ENCODE results near the gene MOAP1. TPM values are rescaled to one million over a fixed set of nuclear protein-coding genes. Genes with fewer than 3 reads are reported as not detected.

The MOAP1 gene
- total and polyA plus RNA-seq, 4 donors = 7.8 to 13.2 (median 11.7) TPM

DNA sequence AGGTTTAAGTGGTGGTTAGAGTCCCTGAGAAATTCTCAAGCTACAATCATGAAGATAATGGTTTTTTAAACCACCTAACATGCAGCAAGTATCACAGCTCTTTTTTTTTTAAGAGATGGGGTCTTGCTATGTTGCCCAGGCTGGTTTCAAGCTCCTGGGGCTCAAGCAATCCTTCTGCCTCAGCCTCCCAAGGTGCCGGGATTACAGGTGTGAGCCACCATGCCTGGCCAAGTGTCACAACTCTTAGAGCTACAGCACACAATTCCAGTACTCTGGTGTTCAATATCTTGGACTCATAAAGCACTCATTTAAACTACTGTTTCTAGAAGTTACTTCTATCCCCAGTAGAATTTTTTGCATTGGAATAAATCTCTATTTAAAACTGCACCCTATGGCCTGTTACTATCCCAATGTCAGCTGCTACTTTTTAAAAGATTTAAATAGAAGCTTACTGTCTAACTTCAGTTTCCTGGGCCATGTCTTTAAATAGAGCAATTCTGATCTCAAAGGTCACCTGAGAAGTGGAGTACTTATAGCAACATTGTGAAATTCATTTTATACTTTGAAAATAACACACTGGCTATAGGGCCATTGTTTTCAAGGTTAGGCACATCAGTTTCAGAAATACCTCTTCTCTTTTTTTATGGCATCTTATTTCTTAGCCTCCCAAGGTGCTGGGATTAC lies 10.8 kb upstream of the MOAP1 start:
- Histone ChIP-seq H3K4me3 (ENCODE audit: low read depth in 1 of 3, low read length in 3 of 3) (no peak overlapping the region), H3K9me3 (ENCODE audit: control insufficient read depth in 4 of 4, low read length in 3 of 4) (no peaks in the 10 kb centered on the region), H3K36me3 (ENCODE audit: control insufficient read depth in 4 of 4, insufficient read depth in 3 of 4, low read depth in 1 of 4, low read length in 3 of 4) (no peaks in the 10 kb centered on the region), H3K9ac (ENCODE audit: low read depth in 1 of 2, low read length in 2 of 2) (no peak overlapping the region), H3K27me3 (ENCODE audit: control insufficient read depth in 4 of 4, insufficient read depth in 4 of 4, low read length in 3 of 4) (no peaks in the 10 kb centered on the region), H3K4me1 (ENCODE audit: control insufficient read depth in 4 of 4, insufficient read depth in 4 of 4, low read length in 3 of 4) (no peaks in the 10 kb centered on the region), H3K27ac (ENCODE audit: low read depth in 1 of 2, low read length in 2 of 2) (no peak overlapping the region)
- no peak for DNase-seq (ENCODE audit: low spot score)
- WGBS = 90% methylated on average over 1 of the region's 1 CpG
- TF ChIP-seq TAF1 (conservative IDR thresholded peaks at IDR 0.05) = no peak
- TF ChIP-seq FOXA2 (IDR thresholded peaks at IDR 0.05) = no peak

DNA sequence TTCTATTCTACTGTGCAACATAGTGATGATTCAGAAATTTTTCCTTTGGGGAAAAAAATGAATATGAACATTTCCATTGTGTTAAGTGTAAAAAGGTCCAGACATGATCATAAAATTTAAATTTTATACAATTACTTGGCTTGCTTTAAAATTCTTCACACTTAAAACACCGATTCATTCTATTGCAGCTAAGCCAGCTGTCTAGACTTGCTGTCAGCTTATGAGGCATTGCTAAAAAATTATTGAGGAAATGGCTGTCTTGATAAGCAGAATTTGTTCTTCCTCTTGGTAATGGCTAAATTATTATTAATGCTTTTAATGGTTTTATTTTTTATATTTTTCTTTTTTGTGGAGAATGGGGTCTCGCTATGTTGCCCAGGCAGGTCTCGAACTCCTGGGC lies 2.3 kb upstream of the MOAP1 start:
- H3K9me3 ChIP-seq (ENCODE audit: control insufficient read depth in 4 of 4, low read length in 3 of 4) = no peaks in the 10 kb centered on the region
- no peak for DNase-seq (ENCODE audit: low spot score)
- H3K4me3 ChIP-seq (ENCODE audit: low read depth in 1 of 3, low read length in 3 of 3) = no peak overlapping the region
- H3K9ac ChIP-seq (ENCODE audit: low read depth in 1 of 2, low read length in 2 of 2) = no peak overlapping the region
- H3K27ac ChIP-seq (ENCODE audit: low read depth in 1 of 2, low read length in 2 of 2) = no peak overlapping the region
- no peak for TF ChIP-seq FOXA1 (IDR thresholded peaks at IDR 0.05)
- TF ChIP-seq YY1 (IDR thresholded peaks at IDR 0.05) = no peak
- no peak for TF ChIP-seq HNF4A (conservative IDR thresholded peaks at IDR 0.05)
- no peak for TF ChIP-seq JUND (IDR thresholded peaks at IDR 0.05)
- TF ChIP-seq ZBTB33 (IDR thresholded peaks at IDR 0.05) = no peak
- TF ChIP-seq SP1 (IDR thresholded peaks at IDR 0.05) = no peak
- TF ChIP-seq RAD21 (IDR thresholded peaks at IDR 0.05) = no peak
- TF ChIP-seq REST (IDR thresholded peaks at IDR 0.05) = no peak
- TF ChIP-seq TAF1 (conservative IDR thresholded peaks at IDR 0.05) = no peak
- no peak for TF ChIP-seq RXRA (IDR thresholded peaks at IDR 0.05)
- TF ChIP-seq CTCF (IDR thresholded peaks at IDR 0.05; ENCODE audit: low read depth, low read length, missing input control) = no peak
- TF ChIP-seq HNF4G (IDR thresholded peaks at IDR 0.05) = no peak
- no peak for TF ChIP-seq GABPA (IDR thresholded peaks at IDR 0.05 in 1 of 2, conservative IDR thresholded peaks at IDR 0.05 in 1 of 2)
- H3K36me3 ChIP-seq (ENCODE audit: control insufficient read depth in 4 of 4, insufficient read depth in 3 of 4, low read depth in 1 of 4, low read length in 3 of 4) = peaks cover 0 to 5% (median 2%) of the 10 kb centered on the region in 4 donors
- 92% methylated on average over 3 of the region's 3 CpGs for WGBS
- H3K27me3 ChIP-seq (ENCODE audit: control insufficient read depth in 4 of 4, insufficient read depth in 4 of 4, low read length in 3 of 4) = no peaks in the 10 kb centered on the region
- H3K4me1 ChIP-seq (ENCODE audit: control insufficient read depth in 4 of 4, insufficient read depth in 4 of 4, low read length in 3 of 4) = peaks cover 5 to 20% (median 14%) of the 10 kb centered on the region in 4 donors

Measured in liver (tissue), 9 donors.